Measurements from ENCODE around the gene TARP.

DNA sequence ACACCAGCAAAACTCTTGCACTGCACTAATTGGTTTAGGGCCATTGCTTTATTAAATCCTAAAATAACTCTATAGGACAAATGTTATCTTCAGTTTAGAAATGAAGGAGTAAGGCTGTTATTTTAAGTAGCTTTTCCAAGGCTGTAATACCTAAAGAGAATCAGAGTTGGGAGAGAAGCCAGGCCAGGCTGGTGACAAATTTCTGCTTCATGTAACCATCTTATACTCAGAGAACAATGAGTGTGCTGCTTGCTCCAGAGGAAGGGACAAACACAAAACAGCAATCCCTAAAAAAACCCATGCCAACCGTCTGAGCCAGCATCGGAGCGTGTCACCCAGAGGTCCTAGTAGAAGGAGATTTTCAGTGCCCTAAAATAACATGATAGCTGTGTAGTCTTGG lies 49.7 kb upstream of the TARP start:
- TF ChIP-seq SIN3A (IDR thresholded peaks at IDR 0.05; ENCODE audit: borderline replicate concordance, insufficient read depth, low read length) (no peak), POLR2AphosphoS5 (IDR thresholded peaks at IDR 0.05; ENCODE audit: low read depth, low read length) (no peak), TAF1 (IDR thresholded peaks at IDR 0.05; ENCODE audit: borderline replicate concordance, insufficient read depth, low read length) (no peak)
- TF ChIP-seq, protein P1, sequence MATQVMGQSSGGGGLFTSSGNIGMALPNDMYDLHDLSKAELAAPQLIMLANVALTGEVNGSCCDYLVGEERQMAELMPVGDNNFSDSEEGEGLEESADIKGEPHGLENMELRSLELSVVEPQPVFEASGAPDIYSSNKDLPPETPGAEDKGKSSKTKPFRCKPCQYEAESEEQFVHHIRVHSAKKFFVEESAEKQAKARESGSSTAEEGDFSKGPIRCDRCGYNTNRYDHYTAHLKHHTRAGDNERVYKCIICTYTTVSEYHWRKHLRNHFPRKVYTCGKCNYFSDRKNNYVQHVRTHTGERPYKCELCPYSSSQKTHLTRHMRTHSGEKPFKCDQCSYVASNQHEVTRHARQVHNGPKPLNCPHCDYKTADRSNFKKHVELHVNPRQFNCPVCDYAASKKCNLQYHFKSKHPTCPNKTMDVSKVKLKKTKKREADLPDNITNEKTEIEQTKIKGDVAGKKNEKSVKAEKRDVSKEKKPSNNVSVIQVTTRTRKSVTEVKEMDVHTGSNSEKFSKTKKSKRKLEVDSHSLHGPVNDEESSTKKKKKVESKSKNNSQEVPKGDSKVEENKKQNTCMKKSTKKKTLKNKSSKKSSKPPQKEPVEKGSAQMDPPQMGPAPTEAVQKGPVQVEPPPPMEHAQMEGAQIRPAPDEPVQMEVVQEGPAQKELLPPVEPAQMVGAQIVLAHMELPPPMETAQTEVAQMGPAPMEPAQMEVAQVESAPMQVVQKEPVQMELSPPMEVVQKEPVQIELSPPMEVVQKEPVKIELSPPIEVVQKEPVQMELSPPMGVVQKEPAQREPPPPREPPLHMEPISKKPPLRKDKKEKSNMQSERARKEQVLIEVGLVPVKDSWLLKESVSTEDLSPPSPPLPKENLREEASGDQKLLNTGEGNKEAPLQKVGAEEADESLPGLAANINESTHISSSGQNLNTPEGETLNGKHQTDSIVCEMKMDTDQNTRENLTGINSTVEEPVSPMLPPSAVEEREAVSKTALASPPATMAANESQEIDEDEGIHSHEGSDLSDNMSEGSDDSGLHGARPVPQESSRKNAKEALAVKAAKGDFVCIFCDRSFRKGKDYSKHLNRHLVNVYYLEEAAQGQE (IDR thresholded peaks at IDR 0.05; ENCODE audit: insufficient read depth in 1 of 2, low read depth in 2 of 2, low read length in 2 of 2): no peak
